Spinal cord (tissue), 10 donors: Measurements from ENCODE around the gene ZNF37A. TPM values are rescaled to one million over a fixed set of nuclear protein-coding genes. Genes with fewer than 3 reads are reported as not detected.
"Not testable (repeated sequence)": the region's sequence is repeated elsewhere in the genome, so short reads cannot be mapped to it uniquely, and the experiment has no call there.

Source experiments
- DNase-seq, 6 donors: peaks; one replicate each; pipeline versions ENCODE4 v3.0.0 to v3.0.0-alpha.2; 2013 to 2015; ENCODE audit warnings: low spot score in 6 of 6, low read depth in 4 of 6
- H3K27ac ChIP-seq: one replicate; pipeline ENCODE4 v1.5.1; 2013; ENCODE audit warnings: low read depth, low read length, control low read depth
- H3K27me3 ChIP-seq: one replicate; pipeline ENCODE4 v1.6.1; 2013; ENCODE audit warnings: low read length; ENCODE audit not compliant: control insufficient read depth, insufficient read depth
- H3K36me3 ChIP-seq: one replicate; pipeline ENCODE4 v1.6.1; 2013; ENCODE audit warnings: low read length; ENCODE audit not compliant: control insufficient read depth, insufficient read depth
- H3K4me1 ChIP-seq: one replicate; pipeline ENCODE4 v1.6.1; 2013; ENCODE audit warnings: low read length; ENCODE audit not compliant: control insufficient read depth, insufficient read depth
- H3K4me3 ChIP-seq: one replicate; pipeline ENCODE4 v1.5.1; 2013; ENCODE audit warnings: low read depth, low read length, control low read depth
- H3K9me3 ChIP-seq: one replicate; pipeline ENCODE4 v1.6.1; 2013; ENCODE audit warnings: low read length; ENCODE audit not compliant: control insufficient read depth, insufficient read depth
- WGBS: methylation state at CpG from one replicate; pipeline ENCODE4 v1.1.5; 2013; ENCODE audit warnings: missing lambda C conversion rate; ENCODE audit not compliant: insufficient coverage; 5-methylcytosine and 5-hydroxymethylcytosine counted together
- polyA plus RNA-seq, 2 donors: library from polyadenylated mRNA; unstranded; fragments of 120-200 nt; gene quantifications; one replicate each; pipeline ENCODE4 v1.2.1, GENCODE V29; 2013; ENCODE audit not compliant: insufficient read length in 2 of 2
- total RNA-seq, 2 donors: library from RNA; depleted of rRNA in 1 of 2; stranded (reverse); fragments of 120-200 nt in 1 of 2; fragments of >200 nt in 1 of 2; gene quantifications; one replicate each; pipeline versions ENCODE4 v1.2.3 to v1.2.4, GENCODE V29; 2013 to 2014
- donor health status: healthy.

Gene ZNF37A
- total and polyA plus RNA-seq, 4 donors: 16.6 to 30.4 (median 22.1) TPM

GRCh38 chr10:38143587-38143986 is 49.5 kb downstream of the ZNF37A start:
- Histone ChIP-seq H3K4me3 (no peak overlapping the region), H3K27ac (no peak overlapping the region), H3K36me3 (no peaks in the 10 kb centered on the region), H3K4me1 (no peaks in the 10 kb centered on the region), H3K27me3 (no peaks in the 10 kb centered on the region), H3K9me3 (peaks cover 1% of the 10 kb centered on the region)
- DNase-seq: no peak
- WGBS: 100% methylated on average over 1 of the region's 1 CpG

GRCh38 chr10:38146579-38147333 is 52.6 kb downstream of the ZNF37A start:
- Histone ChIP-seq H3K9me3 (peaks cover 1% of the 10 kb centered on the region), H3K27ac (no peak overlapping the region), H3K36me3 (no peaks in the 10 kb centered on the region), H3K4me1 (no peaks in the 10 kb centered on the region), H3K27me3 (no peaks in the 10 kb centered on the region), H3K4me3 (no peak overlapping the region)
- DNase-seq: no peak
- WGBS: 86% methylated on average over 11 of the region's 11 CpGs

- Histone ChIP-seq H3K27me3 (no peaks in the 10 kb centered on the region), H3K4me1 (no peaks in the 10 kb centered on the region), H3K36me3 (no peaks in the 10 kb centered on the region), H3K4me3 (no peak overlapping the region), H3K9me3 (peaks cover 1% of the 10 kb centered on the region), H3K27ac (no peak overlapping the region)
- DNase-seq: no peak
- no CpG with 5 or more reads among the region's 1 CpG for WGBS
Observed at GRCh38 chr10:38147686-38148085, 53.5 kb downstream of the ZNF37A start.

DNA sequence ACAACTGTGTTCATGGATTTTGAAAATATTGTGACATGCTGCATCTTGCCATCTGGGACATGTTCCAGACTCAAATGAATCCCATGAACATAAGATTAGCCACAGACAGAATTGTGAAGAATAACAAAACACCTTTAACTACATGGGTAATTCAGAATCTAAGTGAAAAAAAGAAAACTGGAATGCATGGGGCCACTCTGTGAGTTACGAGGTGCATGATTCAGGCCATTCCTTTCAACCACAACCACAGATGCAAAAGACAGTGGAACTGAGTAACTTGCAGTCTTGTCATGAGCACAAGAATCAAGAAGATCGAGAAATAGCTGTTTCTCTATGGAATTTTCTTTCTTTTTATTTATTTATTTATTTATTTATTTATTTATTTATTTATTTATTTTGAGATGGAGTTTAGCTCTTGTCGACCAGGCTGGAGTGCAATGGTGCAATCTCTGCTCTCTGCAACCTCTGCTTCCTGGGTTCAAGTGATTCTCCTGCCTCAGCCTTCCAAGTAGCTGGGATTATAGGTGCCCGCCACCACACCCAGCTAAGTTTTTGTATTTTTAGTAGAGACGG is 56.8 kb downstream of the ZNF37A start:
- DNase-seq, H3K9me3 ChIP-seq, H3K36me3 ChIP-seq, H3K4me1 ChIP-seq, H3K27ac ChIP-seq, H3K4me3 ChIP-seq, H3K27me3 ChIP-seq: not testable (repeated sequence)
- WGBS: 67% methylated on average over 1 of the region's 5 CpGs

DNA sequence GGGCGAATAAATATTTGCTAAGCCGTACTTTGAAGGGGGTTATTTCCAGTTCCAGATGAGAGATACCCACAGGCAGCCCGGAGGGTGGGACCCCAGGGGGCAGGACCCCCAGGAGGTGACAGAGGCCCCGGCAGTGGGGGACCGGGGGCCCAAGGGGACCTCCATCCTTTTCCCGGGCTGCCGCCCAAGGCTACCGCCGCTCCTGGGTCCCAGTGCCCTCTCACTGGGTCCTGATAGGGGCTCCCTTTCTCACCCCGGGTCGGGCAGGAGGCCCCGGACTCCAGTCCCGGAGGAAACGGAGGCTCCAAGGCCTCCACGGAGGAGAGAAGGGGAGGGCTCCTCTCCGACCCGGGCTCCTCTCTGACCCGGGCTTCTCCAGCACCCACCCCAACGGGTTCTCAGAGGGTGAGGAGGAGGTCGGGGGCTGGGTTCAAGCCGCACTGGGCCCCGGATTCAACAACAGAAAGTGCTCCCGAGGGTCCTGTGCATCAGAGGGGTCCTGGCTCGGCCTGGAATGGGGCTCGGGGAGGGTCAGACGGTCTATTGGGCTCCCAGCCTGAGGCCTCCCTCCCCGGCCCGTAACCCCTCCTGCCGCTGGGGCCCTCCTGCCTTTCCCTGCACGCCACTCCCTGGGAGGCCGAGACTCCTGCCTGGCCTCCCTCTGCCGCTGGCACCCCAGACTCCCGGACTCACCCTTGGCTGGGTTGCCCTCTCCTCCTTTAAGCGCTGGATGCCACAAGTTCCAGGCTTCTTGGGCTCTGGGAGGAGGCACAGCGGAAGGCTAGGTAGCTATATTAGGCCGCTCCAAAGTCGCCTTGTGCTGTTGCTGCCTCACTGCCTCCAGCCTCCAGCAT is 62.5 kb downstream of the ZNF37A start:
- Histone ChIP-seq H3K27me3 (no peaks in the 10 kb centered on the region), H3K36me3 (no peaks in the 10 kb centered on the region), H3K4me3 (no peak overlapping the region), H3K4me1 (no peaks in the 10 kb centered on the region), H3K9me3 (peaks cover 2% of the 10 kb centered on the region), H3K27ac (no peak overlapping the region)
- no peak for DNase-seq
- WGBS: 91% methylated on average over 33 of the region's 37 CpGs

DNA sequence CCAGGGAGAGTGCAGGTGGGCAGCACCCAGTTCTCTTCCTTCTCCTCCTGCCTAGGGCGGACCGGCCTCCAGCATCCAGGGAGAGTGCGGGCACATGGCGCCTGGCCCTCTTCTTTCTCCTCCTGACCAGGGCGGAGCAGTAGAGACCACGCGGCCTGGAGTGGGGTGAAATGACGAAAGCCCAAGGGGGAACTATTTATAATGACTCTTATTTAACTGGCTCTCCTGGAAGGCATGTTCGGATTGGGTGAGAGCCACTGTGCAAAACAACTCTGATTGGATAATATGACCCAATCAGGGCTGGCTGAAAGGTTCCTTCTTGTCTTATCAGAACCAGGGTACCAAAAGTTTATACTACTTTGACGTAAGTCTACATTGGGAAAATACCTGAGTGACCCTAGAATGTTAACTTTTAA is 63.1 kb downstream of the ZNF37A start:
- DNase-seq: no peak
- Histone ChIP-seq H3K4me1 (no peaks in the 10 kb centered on the region), H3K27me3 (no peaks in the 10 kb centered on the region), H3K36me3 (no peaks in the 10 kb centered on the region), H3K27ac (no peak overlapping the region), H3K9me3 (peaks cover 4% of the 10 kb centered on the region), H3K4me3 (no peak overlapping the region)
- WGBS: 100% methylated on average over 1 of the region's 10 CpGs

DNA sequence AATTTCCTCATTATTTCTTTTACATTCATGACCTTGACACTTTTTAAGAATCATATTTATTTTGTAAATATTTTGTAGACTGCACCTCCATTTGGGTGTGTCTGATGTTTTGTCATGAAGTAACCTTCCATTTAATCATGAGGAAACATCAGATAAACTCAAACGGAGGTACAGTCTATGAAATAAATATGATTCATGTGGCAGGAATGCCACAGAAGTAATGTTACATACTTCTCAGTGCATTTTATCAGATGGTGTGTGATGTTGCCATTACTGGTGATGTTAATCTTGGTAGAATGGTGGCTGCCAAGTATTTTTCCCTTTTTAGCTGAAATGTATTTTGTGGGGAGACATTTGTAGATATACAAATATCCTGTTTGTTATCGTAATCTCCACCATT is 64.9 kb downstream of the ZNF37A start:
- no peak overlapping the region for H3K27ac ChIP-seq
- no peaks in the 10 kb centered on the region for H3K36me3 ChIP-seq
- DNase-seq: no peak
- peaks cover 4% of the 10 kb centered on the region for H3K9me3 ChIP-seq
- no peaks in the 10 kb centered on the region for H3K27me3 ChIP-seq
- H3K4me1 ChIP-seq: no peaks in the 10 kb centered on the region
- H3K4me3 ChIP-seq: no peak overlapping the region
- WGBS: no CpG with 5 or more reads among the region's 2 CpGs

DNA sequence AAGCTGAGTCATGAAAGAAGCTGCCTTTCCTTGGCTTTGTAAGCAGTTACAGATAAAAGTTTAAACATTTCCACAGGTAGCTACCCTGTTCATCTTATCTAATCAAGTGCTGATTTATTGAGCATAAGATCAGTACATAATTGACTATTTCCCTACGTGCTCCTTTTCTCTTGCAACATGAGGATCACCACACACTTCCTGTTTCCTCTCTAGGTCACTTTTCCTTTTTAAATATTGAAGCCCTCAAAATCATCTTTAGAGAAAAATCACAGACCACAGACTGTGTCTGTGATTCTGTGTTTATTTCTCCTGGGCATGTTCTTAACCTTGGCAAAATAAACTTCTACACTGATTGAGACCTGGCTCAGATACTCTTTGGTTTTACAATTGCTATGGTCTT is 69.5 kb downstream of the ZNF37A start:
- DNase-seq: no peak

DNA sequence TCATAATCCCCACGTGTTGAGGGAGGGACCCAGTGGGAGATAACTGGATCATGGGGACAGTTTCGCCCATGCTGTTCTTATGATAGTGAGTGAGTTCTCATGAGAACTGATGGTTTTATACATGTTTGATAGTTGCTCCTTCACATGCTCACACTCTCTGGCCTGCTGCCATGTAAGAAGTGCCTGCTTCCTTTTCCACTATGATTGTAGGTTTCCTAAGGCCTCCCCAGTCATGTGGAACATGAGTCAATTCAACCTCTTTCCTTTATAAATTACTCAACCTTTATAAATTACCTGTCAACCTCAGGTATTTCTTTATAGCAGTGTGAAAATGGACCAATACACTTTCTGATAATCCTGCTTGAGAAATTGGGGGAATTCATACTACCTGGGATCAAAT is 80.2 kb downstream of the ZNF37A start:
- Histone ChIP-seq H3K27ac (no peak overlapping the region), H3K27me3 (no peaks in the 10 kb centered on the region), H3K9me3 (no peaks in the 10 kb centered on the region), H3K4me3 (no peak overlapping the region), H3K4me1 (no peaks in the 10 kb centered on the region), H3K36me3 (no peaks in the 10 kb centered on the region)
- no peak for DNase-seq
- no CpG with 5 or more reads among the region's 2 CpGs for WGBS

More for the DNA sequence above, 69.5 kb downstream of the ZNF37A start:
- Histone ChIP-seq H3K9me3 (peaks cover 4% of the 10 kb centered on the region), H3K36me3 (no peaks in the 10 kb centered on the region), H3K4me1 (no peaks in the 10 kb centered on the region), H3K27ac (no peak overlapping the region), H3K4me3 (no peak overlapping the region), H3K27me3 (no peaks in the 10 kb centered on the region)
- WGBS: 14% methylated on average over 1 of the region's 1 CpG
